ENCODE measurements around the gene TBCEL. TPM values are rescaled to one million over a fixed set of nuclear protein-coding genes. Genes with fewer than 3 reads are reported as not detected.

TBCEL gene
- total and polyA plus RNA-seq, 10 of the 15 experiments (the other 5 are each of a cell fraction or from before 2014, with no cell fraction given) = 2.0 to 10.4 (median 7.3) TPM

- TF ChIP-seq NFYB (IDR thresholded peaks at IDR 0.05; ENCODE audit: insufficient read depth, low read depth, low read length) (no peak), FOS (IDR thresholded peaks at IDR 0.05; ENCODE audit: borderline replicate concordance, extremely low read depth, insufficient read length) (no peak), BCL11A (IDR thresholded peaks at IDR 0.05; ENCODE audit: low read depth, low read length) (no peak), JUND (IDR thresholded peaks at IDR 0.05; ENCODE audit: low read depth, low read length) (no peak), TARDBP (IDR thresholded peaks at IDR 0.05; ENCODE audit: borderline replicate concordance) (no peak), SMAD1 (IDR thresholded peaks at IDR 0.05; ENCODE audit: low read depth, partially characterized antibody) (no peak), SIN3A (IDR thresholded peaks at IDR 0.05; ENCODE audit: low read depth, low read length) (peak; percentile 72; the same call in 1 of the 2 replicates), NFIC (IDR thresholded peaks at IDR 0.05; ENCODE audit: low read depth, low read length) (no peak), SREBF1 (IDR thresholded peaks at IDR 0.05; ENCODE audit: low read length) (no peak), IKZF1 (conservative IDR thresholded peaks at IDR 0.05) (peak; percentile 71), CEBPB (IDR thresholded peaks at IDR 0.05; ENCODE audit: borderline replicate concordance in 1 of 2, low read depth in 2 of 2, low read length in 2 of 2) (no peak), BMI1 (IDR thresholded peaks at IDR 0.05; ENCODE audit: borderline replicate concordance) (peak; percentile 99), POLR2AphosphoS5 (IDR thresholded peaks at IDR 0.05; ENCODE audit: low read length) (peak; percentile 33; the same call in 1 of the 2 replicates), CBX5 (IDR thresholded peaks at IDR 0.05; ENCODE audit: low read depth) (no peak), ZBTB11 (CRISPR knock-in tag; IDR thresholded peaks at IDR 0.05) (no peak), BCLAF1 (IDR thresholded peaks at IDR 0.05) (no peak), ATF7 (IDR thresholded peaks at IDR 0.05; ENCODE audit: low read depth) (no peak), GATAD2B (conservative IDR thresholded peaks at IDR 0.05; ENCODE audit: low read depth) (peak; percentile 86), ZNF24 (IDR thresholded peaks at IDR 0.05) (no peak), POU2F2 (IDR thresholded peaks at IDR 0.05; ENCODE audit: borderline replicate concordance, low read depth, low read length) (peak; percentile 52; the same call in 1 of the 3 replicates), FOXK2 (IDR thresholded peaks at IDR 0.05) (peak; percentile 34; the same call in 1 of the 2 replicates), NRF1 (conservative IDR thresholded peaks at IDR 0.05; ENCODE audit: low read depth, low read length) (no peak)
Observed at GRCh38 chr11:121023848-121024751, at the start of gene TBCEL (continued).
